ENCODE measurements around the gene NBPF11.
"Not testable (repeated sequence)": the region's sequence is repeated elsewhere in the genome, so short reads cannot be mapped to it uniquely, and the experiment has no call there.

NBPF11 gene

DNA sequence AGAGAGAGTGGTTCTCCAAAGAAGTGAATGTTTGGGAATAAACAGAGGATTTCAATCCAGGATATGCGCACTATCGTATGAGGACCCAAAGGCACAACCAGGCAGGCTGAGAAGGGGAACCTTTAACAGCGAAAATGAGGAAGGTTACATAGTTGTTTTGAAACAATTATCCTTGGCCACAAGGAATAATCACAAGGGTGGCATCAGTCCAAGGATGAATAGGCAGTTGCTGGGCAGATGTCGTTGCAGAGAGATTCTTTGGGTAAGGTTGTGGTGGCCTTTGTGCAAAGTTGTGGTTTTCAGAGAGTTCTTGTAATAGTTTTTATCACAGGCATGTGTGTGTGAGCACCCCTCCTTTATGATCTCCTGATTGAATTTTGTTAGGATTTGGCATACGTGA lies 94.7 kb downstream of the NBPF11 start:
- not testable (repeated sequence) for DNase-seq (ENCODE audit: low read depth in 3 of 3, low spot score in 1 of 3)

Measured in stimulated activated CD4-positive, alpha-beta T cell treated with anti-CD3 and anti-CD28 coated beads, TNF-alpha, amount 100 ng/mL, for 1 hour (primary cell).